ENCODE data around the gene GPR3.
"Not testable (repeated sequence)": the region's sequence is repeated elsewhere in the genome, so short reads cannot be mapped to it uniquely, and the experiment has no call there.

The GPR3 gene

GRCh38 chr1:27402349-27402754 is 9.9 kb downstream of the GPR3 start:
- TF ChIP-seq, protein P1, sequence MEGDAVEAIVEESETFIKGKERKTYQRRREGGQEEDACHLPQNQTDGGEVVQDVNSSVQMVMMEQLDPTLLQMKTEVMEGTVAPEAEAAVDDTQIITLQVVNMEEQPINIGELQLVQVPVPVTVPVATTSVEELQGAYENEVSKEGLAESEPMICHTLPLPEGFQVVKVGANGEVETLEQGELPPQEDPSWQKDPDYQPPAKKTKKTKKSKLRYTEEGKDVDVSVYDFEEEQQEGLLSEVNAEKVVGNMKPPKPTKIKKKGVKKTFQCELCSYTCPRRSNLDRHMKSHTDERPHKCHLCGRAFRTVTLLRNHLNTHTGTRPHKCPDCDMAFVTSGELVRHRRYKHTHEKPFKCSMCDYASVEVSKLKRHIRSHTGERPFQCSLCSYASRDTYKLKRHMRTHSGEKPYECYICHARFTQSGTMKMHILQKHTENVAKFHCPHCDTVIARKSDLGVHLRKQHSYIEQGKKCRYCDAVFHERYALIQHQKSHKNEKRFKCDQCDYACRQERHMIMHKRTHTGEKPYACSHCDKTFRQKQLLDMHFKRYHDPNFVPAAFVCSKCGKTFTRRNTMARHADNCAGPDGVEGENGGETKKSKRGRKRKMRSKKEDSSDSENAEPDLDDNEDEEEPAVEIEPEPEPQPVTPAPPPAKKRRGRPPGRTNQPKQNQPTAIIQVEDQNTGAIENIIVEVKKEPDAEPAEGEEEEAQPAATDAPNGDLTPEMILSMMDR (IDR thresholded peaks at IDR 0.05; ENCODE audit: low read depth, low read length, missing control alignments) = peak; percentile 34
- DNase-seq (ENCODE audit: low read depth) = no peak

GRCh38 chr1:27403065-27403726 is 10.8 kb downstream of the GPR3 start:
- no peak overlapping the region for H3K4me3 ChIP-seq (ENCODE audit: low read depth, low read length)
- DNase-seq (ENCODE audit: low read depth) = no peak
- TF ChIP-seq, protein P1 (IDR thresholded peaks at IDR 0.05; ENCODE audit: low read depth, low read length, missing control alignments) = peak; percentile 52

More at GRCh38 chr1:27402349-27402754, 9.9 kb downstream of the GPR3 start:
- H3K4me3 ChIP-seq (ENCODE audit: low read depth, low read length) = no peak overlapping the region

DNA sequence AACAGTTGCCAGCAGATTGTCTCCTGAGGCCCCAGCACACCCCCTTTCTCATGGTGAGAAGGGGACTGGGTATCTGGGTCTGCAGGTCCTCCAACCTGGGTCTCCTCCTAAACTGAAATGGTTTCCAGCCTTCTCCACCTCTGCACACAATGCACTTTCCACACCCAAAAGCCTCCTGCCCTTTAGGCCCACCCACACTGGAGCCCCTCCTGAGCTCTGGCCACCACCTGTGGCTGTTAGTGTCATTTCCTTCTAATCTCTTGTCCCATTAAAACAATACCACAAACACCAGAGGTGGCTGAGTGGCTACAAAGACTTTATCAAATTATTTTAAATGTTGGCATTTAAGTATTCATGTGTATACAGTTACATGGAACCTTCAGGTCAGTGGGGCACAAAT is 11.5 kb downstream of the GPR3 start:
- no peak for DNase-seq (ENCODE audit: low read depth)
- H3K4me3 ChIP-seq (ENCODE audit: low read depth, low read length) = no peak overlapping the region
- TF ChIP-seq, protein P1 (IDR thresholded peaks at IDR 0.05; ENCODE audit: low read depth, low read length, missing control alignments) = no peak

DNA sequence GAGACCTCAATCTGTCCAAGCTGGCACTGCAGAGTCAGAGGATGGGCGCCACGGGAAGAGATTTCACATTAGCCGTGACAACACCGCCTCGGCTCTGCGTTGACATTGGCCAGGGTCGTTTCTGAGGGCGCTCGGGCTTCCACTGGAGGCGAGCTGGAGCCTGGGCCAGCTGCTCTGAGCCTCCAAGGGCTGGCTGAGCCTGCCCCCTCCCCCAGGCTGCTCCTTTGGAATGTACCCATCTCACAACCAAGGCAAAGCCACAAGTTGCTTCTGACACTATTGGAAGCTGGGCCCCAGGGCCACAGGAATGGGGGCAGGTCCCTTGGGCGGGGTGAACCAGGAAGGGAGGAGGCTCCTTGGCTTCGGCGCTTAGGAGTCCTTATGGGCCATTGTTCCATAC is 12.7 kb downstream of the GPR3 start:
- DNase-seq (ENCODE audit: low read depth) = no peak
- TF ChIP-seq, protein P1 (IDR thresholded peaks at IDR 0.05; ENCODE audit: low read depth, low read length, missing control alignments) = no peak
- no peak overlapping the region for H3K4me3 ChIP-seq (ENCODE audit: low read depth, low read length)

GRCh38 chr1:27405598-27406361 is 13.4 kb downstream of the GPR3 start:
- H3K4me3 ChIP-seq (ENCODE audit: low read depth, low read length); DNase-seq (ENCODE audit: low read depth): not testable (repeated sequence)

- TF ChIP-seq, protein P1 (IDR thresholded peaks at IDR 0.05; ENCODE audit: low read depth, low read length, missing control alignments) = no peak
- DNase-seq (ENCODE audit: low read depth) = no peak
These were observed 13.9 kb downstream of the GPR3 start for GRCh38 chr1:27406362-27406680.

DNA sequence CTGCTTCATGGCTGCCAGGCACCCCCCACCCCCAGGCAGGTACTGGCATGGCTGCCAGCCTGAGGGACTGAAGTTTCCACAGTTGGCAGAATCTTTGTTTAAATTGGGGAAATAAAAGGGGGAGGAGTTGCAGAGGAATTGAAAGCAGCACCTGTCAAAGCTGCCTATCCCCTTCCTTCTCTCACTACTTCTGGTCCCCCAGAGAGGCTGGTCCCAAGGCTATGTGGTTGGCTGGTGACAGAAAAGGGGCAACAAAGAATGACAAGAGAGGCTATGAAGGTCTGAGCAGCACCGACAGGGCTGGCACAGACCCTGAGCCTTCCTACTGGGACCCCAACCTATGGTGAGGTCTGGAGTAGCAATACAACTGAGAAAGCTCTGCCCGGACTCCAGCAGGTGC is 14.4 kb downstream of the GPR3 start:
- not testable (repeated sequence) for DNase-seq (ENCODE audit: low read depth); H3K4me3 ChIP-seq (ENCODE audit: low read depth, low read length)

More at GRCh38 chr1:27406362-27406680, 13.9 kb downstream of the GPR3 start:
- no peak overlapping the region for H3K4me3 ChIP-seq (ENCODE audit: low read depth, low read length)

GRCh38 chr1:27408151-27408550 is 15.7 kb downstream of the GPR3 start:
- DNase-seq (ENCODE audit: low read depth) = no peak

More at GRCh38 chr1:27408151-27408550, 15.7 kb downstream of the GPR3 start:
- H3K4me3 ChIP-seq (ENCODE audit: low read depth, low read length) = no peak overlapping the region
- TF ChIP-seq, protein P1 (IDR thresholded peaks at IDR 0.05; ENCODE audit: low read depth, low read length, missing control alignments) = no peak

Measured in GM12864 (cell line).